Lower leg skin (tissue), 4 donors: ENCODE results near the gene RHBDD2. TPM values are rescaled to one million over a fixed set of nuclear protein-coding genes. Genes with fewer than 3 reads are reported as not detected.
"Not testable (repeated sequence)": the region's sequence is repeated elsewhere in the genome, so short reads cannot be mapped to it uniquely, and the experiment has no call there.

Experiments
- DNase-seq, 2 donors: peaks; one replicate each; pipeline ENCODE4 v3.0.0-alpha.2; 2019; ENCODE audit warnings: low spot score in 2 of 2
- H3K4me3 ChIP-seq: fragments of 200-600 bp; sonication (generic); 2 replicates; pipeline ENCODE4 v1.5.1; 2017; ENCODE audit warnings: mild to moderate bottlenecking, low read depth; ENCODE audit not compliant: poor library complexity, severe bottlenecking
- POLR2A ChIP-seq, 2 donors: fragments of 450-650 bp; IDR thresholded peaks; one replicate each; pipeline ENCODE4 v1.6.1; 2016 to 2017; ENCODE audit warnings: antibody characterized with exemption in 2 of 2, mild to moderate bottlenecking in 1 of 2, moderate library complexity in 1 of 2
- WGBS, 2 donors: methylation state at CpG; one replicate each; pipeline ENCODE4 v1.1.5; 2018; 5-methylcytosine and 5-hydroxymethylcytosine counted together
- intact Hi-C: fragments of 100-400 bp; cut with DNase I; formaldehyde crosslinking; loops from one replicate; pipeline ENCODE4 v1.15.0; 2023; ENCODE audit warnings: low total_unique reads
- total RNA-seq, 4 donors: library from RNA; depleted of rRNA; stranded (reverse); fragments of >200 nt; gene quantifications; one replicate each; pipeline ENCODE4 v1.1.0, GENCODE V29; 2016
- TF ChIP-seq, protein P1 (sequence below), 3 donors: fragments of 450-650 bp; IDR thresholded peaks; one replicate each; pipeline ENCODE4 v1.5.1; 2016; ENCODE audit warnings: antibody characterized with exemption in 3 of 3, mild to moderate bottlenecking in 3 of 3, moderate library complexity in 2 of 3

RHBDD2 gene
- total RNA-seq, 4 donors from 2014 or later = 34.7 to 50.0 (median 41.4) TPM

DNA sequence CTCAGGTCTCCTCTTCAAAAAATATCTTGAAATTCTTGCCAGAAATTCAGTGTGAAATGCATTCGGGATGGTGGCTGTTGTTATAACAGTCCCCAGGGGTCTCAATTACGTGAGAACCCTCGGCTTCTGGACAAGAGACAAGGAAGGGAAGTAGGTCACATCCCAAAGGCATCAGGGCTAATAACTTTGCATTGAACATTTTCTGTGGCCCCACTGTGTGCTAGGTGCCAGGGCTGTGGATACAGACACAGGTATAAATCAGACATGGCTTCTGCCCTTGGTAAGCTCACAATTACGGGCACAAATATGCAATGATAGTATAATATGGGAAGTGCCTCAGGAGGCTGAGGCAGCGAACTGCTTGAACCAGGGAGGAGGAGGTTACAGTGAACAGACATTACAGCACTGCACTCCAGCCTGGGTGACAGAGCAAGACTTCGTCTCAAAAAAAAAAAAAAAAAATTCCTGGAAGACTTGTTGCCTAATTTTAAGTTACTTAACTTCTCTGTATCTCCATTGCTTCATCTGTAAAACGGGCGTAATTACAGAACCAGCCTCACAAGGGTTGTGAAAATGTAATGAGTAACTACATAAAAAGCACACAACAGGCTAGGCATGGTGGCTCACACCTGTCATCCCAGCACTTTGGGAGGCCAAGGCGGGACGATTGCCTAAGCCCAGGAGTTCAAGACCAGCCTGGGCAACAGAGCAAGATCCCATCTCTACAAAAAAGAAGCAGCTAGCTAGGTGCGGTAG is 2.5 kb upstream of the RHBDD2 start:
- DNase-seq = no peak
- WGBS, 2 donors = 54 to 55% methylated on average over 11 of the region's 11 CpGs
- intact Hi-C loops = no loop called here

DNA sequence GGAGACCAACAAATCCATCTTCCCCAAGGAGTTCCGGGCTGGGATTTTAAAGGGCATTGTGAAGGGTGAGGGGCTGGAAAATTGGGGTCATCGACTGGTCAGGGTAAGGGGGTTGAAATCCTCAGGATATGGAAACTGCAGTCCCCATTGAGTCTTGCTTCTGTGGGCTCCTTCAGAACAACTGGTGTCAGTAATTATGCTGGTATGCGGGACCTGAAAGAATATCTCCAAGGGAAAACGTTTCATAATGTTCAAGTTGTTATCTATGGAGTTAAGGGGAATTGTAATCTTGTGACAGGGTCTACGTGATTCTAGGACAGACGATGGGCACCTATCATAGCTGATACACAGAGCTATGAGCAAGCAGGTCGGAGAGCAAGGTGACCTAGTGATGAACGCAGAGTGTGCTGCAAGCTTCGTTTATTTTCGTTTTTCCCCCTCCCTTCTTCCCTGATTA is 494 bp upstream of the RHBDD2 start:
- intact Hi-C loops = no loop called here
- no peak for TF ChIP-seq POLR2A (IDR thresholded peaks at IDR 0.05)
- TF ChIP-seq, protein P1, sequence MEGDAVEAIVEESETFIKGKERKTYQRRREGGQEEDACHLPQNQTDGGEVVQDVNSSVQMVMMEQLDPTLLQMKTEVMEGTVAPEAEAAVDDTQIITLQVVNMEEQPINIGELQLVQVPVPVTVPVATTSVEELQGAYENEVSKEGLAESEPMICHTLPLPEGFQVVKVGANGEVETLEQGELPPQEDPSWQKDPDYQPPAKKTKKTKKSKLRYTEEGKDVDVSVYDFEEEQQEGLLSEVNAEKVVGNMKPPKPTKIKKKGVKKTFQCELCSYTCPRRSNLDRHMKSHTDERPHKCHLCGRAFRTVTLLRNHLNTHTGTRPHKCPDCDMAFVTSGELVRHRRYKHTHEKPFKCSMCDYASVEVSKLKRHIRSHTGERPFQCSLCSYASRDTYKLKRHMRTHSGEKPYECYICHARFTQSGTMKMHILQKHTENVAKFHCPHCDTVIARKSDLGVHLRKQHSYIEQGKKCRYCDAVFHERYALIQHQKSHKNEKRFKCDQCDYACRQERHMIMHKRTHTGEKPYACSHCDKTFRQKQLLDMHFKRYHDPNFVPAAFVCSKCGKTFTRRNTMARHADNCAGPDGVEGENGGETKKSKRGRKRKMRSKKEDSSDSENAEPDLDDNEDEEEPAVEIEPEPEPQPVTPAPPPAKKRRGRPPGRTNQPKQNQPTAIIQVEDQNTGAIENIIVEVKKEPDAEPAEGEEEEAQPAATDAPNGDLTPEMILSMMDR (IDR thresholded peaks at IDR 0.05) = no peak
- WGBS, 2 donors = 14 to 18% methylated on average over 10 of the region's 10 CpGs
- no peak for DNase-seq
- no peak overlapping the region for H3K4me3 ChIP-seq

More for the DNA sequence above, 2.5 kb upstream of the RHBDD2 start:
- H3K4me3 ChIP-seq = no peak overlapping the region
- no peak for TF ChIP-seq POLR2A (IDR thresholded peaks at IDR 0.05)
- TF ChIP-seq, protein P1 (IDR thresholded peaks at IDR 0.05) = no peak

DNA sequence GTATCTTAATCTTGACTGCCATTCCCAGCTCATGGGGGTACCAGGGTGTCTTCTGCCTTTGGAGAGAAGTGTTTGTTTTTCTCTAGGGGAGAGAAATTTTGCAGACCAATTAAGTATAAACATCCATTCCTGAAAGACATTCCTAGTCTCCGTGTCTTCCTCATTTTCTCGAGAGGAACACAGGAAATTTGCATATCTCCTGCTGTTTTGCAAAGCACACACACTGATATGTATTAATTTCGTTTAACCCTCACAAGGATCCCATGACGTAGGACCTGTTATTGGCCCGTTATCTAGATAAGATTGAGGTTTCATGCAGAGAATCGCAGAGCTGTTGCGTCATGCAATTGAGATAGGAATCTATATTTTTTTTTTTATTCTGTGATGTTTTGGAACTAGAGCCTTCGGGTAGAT is 944 bp downstream of the RHBDD2 start:
- H3K4me3 ChIP-seq = no peak overlapping the region
- WGBS, 2 donors = 14 to 16% methylated on average over 8 of the region's 8 CpGs
- intact Hi-C loops = no loop called here
- no peak for DNase-seq
- TF ChIP-seq POLR2A (IDR thresholded peaks at IDR 0.05) = no peak
- TF ChIP-seq, protein P1 (IDR thresholded peaks at IDR 0.05) = no peak

DNA sequence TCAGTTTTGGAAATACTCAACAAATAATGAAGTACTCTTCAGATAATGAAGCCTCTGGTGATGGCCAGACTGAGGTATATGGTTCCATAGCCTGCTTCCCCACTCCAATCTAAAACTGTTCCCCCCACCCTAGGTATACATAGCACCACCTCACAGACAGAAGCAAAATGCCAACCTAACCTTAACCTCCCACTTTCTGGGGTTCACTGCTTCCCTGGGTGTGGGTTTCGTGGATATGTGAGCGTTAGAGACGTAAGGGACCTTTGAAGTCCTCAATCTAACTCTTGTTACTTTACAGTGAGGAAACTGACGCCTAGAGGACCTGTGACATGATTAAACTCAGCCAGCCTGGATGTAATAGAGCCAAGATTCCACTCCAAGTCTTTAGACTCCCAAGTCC is 1.4 kb downstream of the RHBDD2 start:
- DNase-seq = no peak
- TF ChIP-seq, protein P1 (IDR thresholded peaks at IDR 0.05) = no peak
- TF ChIP-seq POLR2A (IDR thresholded peaks at IDR 0.05) = no peak
- H3K4me3 ChIP-seq = no peak overlapping the region
- 83 to 84% methylated on average over 4 of the region's 4 CpGs for WGBS, 2 donors
- intact Hi-C loops = no loop called here

DNA sequence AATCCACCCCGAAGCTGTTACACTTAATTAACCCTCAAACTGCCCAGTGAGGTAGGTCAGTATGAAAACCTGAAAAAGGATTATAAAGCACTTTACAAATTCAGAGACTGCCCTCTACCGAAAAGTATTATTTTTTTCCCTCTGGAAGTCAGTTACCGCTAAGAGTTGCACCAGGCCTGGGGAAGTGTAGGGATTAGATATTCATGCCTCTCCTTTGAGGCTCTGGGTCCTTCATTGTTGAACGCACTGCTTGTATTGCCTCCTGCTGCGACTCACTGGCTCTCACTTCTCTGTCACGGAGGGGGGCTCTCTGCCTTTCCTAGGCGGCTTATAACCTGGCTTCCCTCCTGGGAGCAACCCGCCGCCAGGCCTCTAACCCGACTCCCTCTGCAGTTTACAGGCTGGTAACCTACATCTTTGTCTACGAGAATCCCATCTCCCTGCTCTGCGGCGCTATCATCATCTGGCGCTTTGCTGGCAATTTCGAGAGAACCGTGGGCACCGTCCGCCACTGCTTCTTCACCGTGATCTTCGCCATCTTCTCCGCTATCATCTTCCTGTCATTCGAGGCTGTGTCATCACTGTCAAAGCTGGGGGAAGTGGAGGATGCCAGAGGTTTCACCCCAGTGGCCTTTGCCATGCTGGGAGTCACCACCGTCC is 2.7 kb downstream of the RHBDD2 start:
- no peak for DNase-seq
- H3K4me3 ChIP-seq = no peak overlapping the region
- WGBS, 2 donors = 84 to 90% methylated on average over 23 of the region's 23 CpGs
- intact Hi-C loops = no loop called here
- no peak for TF ChIP-seq POLR2A (IDR thresholded peaks at IDR 0.05)
- TF ChIP-seq, protein P1 (IDR thresholded peaks at IDR 0.05) = no peak

DNA sequence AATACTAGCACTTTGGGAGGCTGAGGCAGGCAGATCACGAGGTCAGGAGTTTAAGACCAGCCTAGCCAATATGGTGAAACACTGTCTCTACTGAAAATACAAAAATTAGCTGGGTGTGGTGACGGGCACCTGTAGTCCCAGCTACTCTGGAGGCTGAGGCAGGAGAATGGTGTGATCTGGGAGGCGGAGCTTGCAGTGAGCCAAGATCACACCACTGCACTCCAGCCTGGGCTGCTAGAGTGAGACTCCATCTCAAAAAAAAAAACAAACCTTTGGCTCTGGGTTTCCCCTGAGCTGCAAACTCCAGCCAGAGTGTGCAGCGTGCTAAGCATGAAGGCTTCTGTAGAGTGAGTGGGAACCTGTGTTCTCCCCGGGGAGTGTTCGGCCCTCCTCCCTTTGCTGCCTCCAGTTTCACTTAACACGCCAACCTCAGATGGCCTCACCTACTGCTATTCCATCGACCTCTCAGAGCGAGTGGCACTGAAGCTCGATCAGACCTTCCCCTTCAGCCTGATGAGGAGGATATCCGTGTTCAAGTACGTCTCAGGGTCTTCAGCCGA is 4.5 kb downstream of the RHBDD2 start:
- H3K4me3 ChIP-seq, intact Hi-C loops, DNase-seq: not testable (repeated sequence)
- WGBS, 2 donors = 95 to 96% methylated on average over 13 of the region's 13 CpGs
